Hair follicular keratinocyte (primary cell): ENCODE results near the gene TMEM143. TPM values are rescaled to one million over a fixed set of nuclear protein-coding genes. Genes with fewer than 3 reads are reported as not detected.

Source experiments
- total RNA-seq: library from RNA; depleted of rRNA; stranded (reverse); fragments of >200 nt; gene quantifications from 2 replicates; pipeline ENCODE4 v1.2.3, GENCODE V29; 2015

Gene TMEM143
- 4.1 and 4.7 TPM in 2 replicates for total RNA-seq

GRCh38 chr19:48363810-48364597, at the start of gene TMEM143, which contains the start of gene SYNGR4:
TMEM143 (minus strand) TSS chr19:48363940; CDS start chr19:48363920, 20 bp downstream.
SYNGR4 (plus strand) TSS chr19:48364367; CDS start chr19:48365843, 1,476 bp downstream.

GRCh38 chr19:48393559-48394330, 30.0 kb upstream of the TMEM143 start, which contains the start of gene GRIN2D:
GRIN2D (plus strand) TSS chr19:48393668; CDS start chr19:48398393, 4,725 bp downstream.

GRCh38 chr19:48391100-48392005, 27.6 kb upstream of the TMEM143 start, which contains the start of gene KDELR1:
KDELR1 (minus strand) TSS chr19:48391551; CDS start chr19:48391358, 193 bp downstream.

GRCh38 chr19:48325265-48325910, 38.4 kb downstream of the TMEM143 start, which contains the start of gene EMP3:
EMP3 (plus strand) TSS chr19:48325552; CDS start chr19:48326845, 1,293 bp downstream.

Other genes starting within 250 kb of the TMEM143 start
- 30.8 and 66.1 TPM in 2 replicates for gene LIG1, start 193.6 kb downstream of the TMEM143 start, total RNA-seq
- 1.7 and 2.3 TPM in 2 replicates for gene ZSWIM9, start 193.3 kb downstream of the TMEM143 start, total RNA-seq
- 4.9 and 5.2 TPM in 2 replicates for gene CARD8, start 108.0 kb downstream of the TMEM143 start, total RNA-seq
- 0.72 and 1.7 TPM in 2 replicates for gene ZNF114, start 93.9 kb downstream of the TMEM143 start, total RNA-seq
- gene EMP3, start 38.4 kb downstream of the TMEM143 start, total RNA-seq: 54.1 and 100.0 TPM in 2 replicates
- not detected in 2 replicates for gene SYNGR4, start 427 bp upstream of the TMEM143 start, total RNA-seq
- 135 and 149 TPM in 2 replicates for gene KDELR1, start 27.6 kb upstream of the TMEM143 start, total RNA-seq
- 0.16 TPM in 1 of 2 replicates, not detected in the other for gene GRIN2D, start 29.7 kb upstream of the TMEM143 start, total RNA-seq
- 35.2 and 40.9 TPM in 2 replicates for gene GRWD1, start 82.0 kb upstream of the TMEM143 start, total RNA-seq
- 0.53 and 0.70 TPM in 2 replicates for gene KCNJ14, start 91.6 kb upstream of the TMEM143 start, total RNA-seq
- 18.7 and 23.5 TPM in 2 replicates for gene CYTH2, start 105.4 kb upstream of the TMEM143 start, total RNA-seq
- gene LMTK3, start 147.9 kb upstream of the TMEM143 start, total RNA-seq: 2.8 and 3.7 TPM in 2 replicates
- 1.5 and 1.6 TPM in 2 replicates for gene SULT2B1, start 188.2 kb upstream of the TMEM143 start, total RNA-seq
- gene SPACA4, start 242.8 kb upstream of the TMEM143 start, total RNA-seq: not detected in 2 replicates